GM12878 (cell line): Measurements from ENCODE around the gene OR1J1. TPM values are rescaled to one million over a fixed set of nuclear protein-coding genes. Genes with fewer than 3 reads are reported as not detected.

Experiments
- ATAC-seq: fragments of 200-7000 bp; cut with Tn5 transposase; 3 replicates; pipeline ENCODE4 v1.9.1; 2020; ENCODE audit warnings: mild to moderate bottlenecking, moderate library complexity
- BruUV-seq: library from RNA; stranded (reverse); fragments of 400-500 nt; replicated peaks from 2 replicates; lab custom pipeline; 2021; lab: Mats Ljungman, UMichigan
- CTCF ChIA-PET: fragments of 300-600 bp; sonication (Branson Sonifier 250); formaldehyde crosslinking; extraction: SDS; loops from one replicate; lab custom pipeline; 2021; ENCODE audit warnings: inconsistent platforms; lab: Yijun Ruan, JAX
- POLR2A ChIA-PET: fragments of 350-600 bp; formaldehyde crosslinking; extraction: SDS; loops from one replicate; lab custom pipeline; 2021; ENCODE audit warnings: inconsistent platforms; lab: Charles Lee
- RAD21 ChIA-PET: fragments of 300-600 bp; sonication (Branson Sonifier 250); formaldehyde crosslinking; loops from one replicate; lab custom pipeline; 2023; ENCODE audit warnings: antibody characterized with exemption; ENCODE audit not compliant: unreplicated experiment; lab: Charles Lee
- SMC1A ChIA-PET: fragments of 300-600 bp; sonication (Branson Sonifier 250); formaldehyde crosslinking; loops from one replicate; lab custom pipeline; 2023; ENCODE audit not compliant: unreplicated experiment, uncharacterized antibody; lab: Charles Lee
- DNase-seq: peaks from one replicate; pipeline ENCODE4 v3.0.0-alpha.2; 2011; ENCODE audit warnings: low read depth, low spot score
- FAIRE-seq: peaks from 3 replicates; lab custom pipeline; 2011; peaks lifted over from hg19 to GRCh38; lab: Jason Lieb, UNC
- H2AFZ ChIP-seq: 2 replicates; pipeline ENCODE4 v1.6.0; 2011; ENCODE audit warnings: low read depth, low read length, control low read depth; ENCODE audit not compliant: control insufficient read depth
- H3K27ac ChIP-seq: 2 replicates; pipeline ENCODE4 v1.5.1; 2011; ENCODE audit warnings: control low read depth; ENCODE audit not compliant: control insufficient read depth, insufficient read depth
- H3K27me3 ChIP-seq, 2 experiments: replicated peaks in 1 of 2; 2 replicates each; pipeline versions ENCODE4 v1.6.0 to v1.6.1; 2011; ENCODE audit warnings: low read length in 1 of 2; ENCODE audit not compliant: control insufficient read depth in 2 of 2, insufficient read depth in 2 of 2
- H3K36me3 ChIP-seq, 2 experiments: 2 replicates each; pipeline ENCODE4 v1.5.1; 2011; ENCODE audit warnings: low read length in 1 of 2; ENCODE audit not compliant: control insufficient read depth in 2 of 2, insufficient read depth in 2 of 2
- H3K4me1 ChIP-seq: 2 replicates; pipeline ENCODE4 v1.6.1; 2011; ENCODE audit warnings: mild to moderate bottlenecking, low read length, moderate library complexity, mixed read lengths; ENCODE audit not compliant: control insufficient read depth, insufficient read depth
- H3K4me2 ChIP-seq: 2 replicates; pipeline ENCODE4 v1.6.0; 2011; ENCODE audit warnings: control low read depth; ENCODE audit not compliant: control insufficient read depth, insufficient read depth
- H3K4me3 ChIP-seq: fragments of 200-600 bp; sonication (generic); 2 replicates; pipeline ENCODE4 v1.5.1; 2016
- H3K79me2 ChIP-seq: 2 replicates; pipeline ENCODE4 v1.6.0; 2011; ENCODE audit warnings: low read length; ENCODE audit not compliant: control insufficient read depth, insufficient read depth
- H3K9ac ChIP-seq: 2 replicates; pipeline ENCODE4 v1.8.0; 2011; ENCODE audit warnings: low read length, control low read depth, mixed read lengths; ENCODE audit not compliant: control insufficient read depth, insufficient read depth
- H3K9me3 ChIP-seq: replicated peaks from 3 replicates; pipeline ENCODE4 v1.5.1; 2011; ENCODE audit warnings: mild to moderate bottlenecking, low read length; ENCODE audit not compliant: control insufficient read depth, insufficient read depth
- H4K20me1 ChIP-seq: 2 replicates; pipeline ENCODE4 v1.6.0; 2011; ENCODE audit not compliant: control insufficient read depth, insufficient read depth
- DPF2 ChIP-seq: fragments of 450-650 bp; IDR thresholded peaks from 2 replicates; pipeline ENCODE4 v1.6.1; 2017; ENCODE audit warnings: mild to moderate bottlenecking
- FOXM1 ChIP-seq: IDR thresholded peaks from 2 replicates; pipeline ENCODE4 v1.6.1; 2012; ENCODE audit warnings: low read depth, mild to moderate bottlenecking, inconsistent platforms, low read length, moderate library complexity
- MTA3 ChIP-seq: IDR thresholded peaks from 2 replicates; pipeline ENCODE4 v1.6.1; 2012; ENCODE audit warnings: low read length, inconsistent platforms, borderline replicate concordance
- MXI1 ChIP-seq: fragments of 150-350 bp; IDR thresholded peaks from 2 replicates; pipeline ENCODE4 v1.6.1; 2011; ENCODE audit warnings: low read depth, mild to moderate bottlenecking, inconsistent platforms, low read length, improper control_type of control experiment
- NFIC ChIP-seq: IDR thresholded peaks from 2 replicates; pipeline ENCODE4 v1.6.1; 2012; ENCODE audit warnings: low read depth, mild to moderate bottlenecking, inconsistent platforms, low read length, moderate library complexity
- RAD51 ChIP-seq: fragments of 450-650 bp; IDR thresholded peaks from 2 replicates; pipeline ENCODE4 v1.6.1; 2016; ENCODE audit warnings: moderate library complexity, mild to moderate bottlenecking, inconsistent platforms
- RELA ChIP-seq: fragments of 450-650 bp; IDR thresholded peaks from 2 replicates; pipeline ENCODE4 v1.8.0; 2014; ENCODE audit warnings: borderline replicate concordance; ENCODE audit not compliant: partially characterized antibody
- SMC3 ChIP-seq: IDR thresholded peaks from 2 replicates; pipeline ENCODE4 v1.6.1; 2011; ENCODE audit warnings: low read length, improper control_type of control experiment, borderline replicate concordance
- TARDBP ChIP-seq: IDR thresholded peaks from 2 replicates; pipeline ENCODE4 v1.6.1; 2016; ENCODE audit warnings: borderline replicate concordance
- TBL1XR1 ChIP-seq: IDR thresholded peaks from 2 replicates; pipeline ENCODE4 v1.6.1; 2012; ENCODE audit warnings: low read depth, low read length, improper control_type of control experiment
- TCF12 ChIP-seq: IDR thresholded peaks from 2 replicates; pipeline ENCODE4 v1.6.1; 2011; ENCODE audit warnings: low read depth, mild to moderate bottlenecking, low read length
- TCF7 ChIP-seq: IDR thresholded peaks from 2 replicates; pipeline ENCODE4 v1.6.1; 2014; ENCODE audit warnings: antibody characterized with exemption, borderline replicate concordance
- ZNF274 ChIP-seq: IDR thresholded peaks from one replicate; pipeline ENCODE4 v1.8.0; 2011; ENCODE audit not compliant: insufficient read length, insufficient read depth
- WGBS: methylation state at CpG from one replicate; pipeline ENCODE4 v1.1.6; 2016; ENCODE audit warnings: low lambda C conversion rate; ENCODE audit not compliant: insufficient replicate concordance, insufficient coverage; ENCODE audit errors: missing lambda C conversion rate; 5-methylcytosine and 5-hydroxymethylcytosine counted together
- in situ Hi-C: fragments of 300-500 bp; cut with MboI; formaldehyde crosslinking; loops from 9 replicates; pipeline ENCODE4 v1.14.3; 2018; ENCODE audit warnings: mixed read lengths
- intact Hi-C: fragments of 100-400 bp; cut with micrococcal nuclease; formaldehyde crosslinking; loops from one replicate; pipeline ENCODE4 v1.14.2; 2022; ENCODE audit not compliant: unreplicated experiment
- polyA plus RNA-seq, 11 experiments: library from polyadenylated mRNA; depleted of rRNA in 4 of 11; unstranded in 6 of 11; stranded (reverse) in 5 of 11; fragments of >200 nt; fragmentation: Nextera tagmentation in 4 of 11; fragmentation: Illumina TruSeq in 1 of 11; extraction: Ambion mirVana in 4 of 11; extraction: Trizol in 1 of 11; gene quantifications; 1 replicate in 1 of 11; 2 replicates in 10 of 11; pipeline versions ENCODE4 v1.2.1 to v1.2.3, GENCODE V29; 2011 to 2016; ENCODE audit warnings: inconsistent platforms in 2 of 11, missing spikeins in 2 of 11, low read depth in 1 of 11
- total RNA-seq, 4 experiments: library from RNA; depleted of rRNA in 3 of 4; stranded (reverse); fragments of >200 nt in 3 of 4; fragmentation: Illumina TruSeq in 1 of 4; extraction: Trizol in 1 of 4; gene quantifications; 2 replicates each; pipeline versions ENCODE4 v1.2.1 to v1.2.3, GENCODE V29; 2013 to 2021
- TF ChIP-seq, protein P1 (sequence below): fragments of 450-650 bp; IDR thresholded peaks from 2 replicates; pipeline ENCODE4 v1.6.1; 2017; ENCODE audit warnings: mild to moderate bottlenecking
- TF ChIP-seq, protein P2 (sequence below): IDR thresholded peaks from 2 replicates; pipeline ENCODE4 v1.6.1; 2011; ENCODE audit warnings: low read depth, low read length, improper control_type of control experiment, borderline replicate concordance

The OR1J1 gene
- total and polyA plus RNA-seq, 10 of the 15 experiments (the other 5 are each of a cell fraction or from before 2014, with no cell fraction given): 0.07 TPM; not detected in 9

DNA sequence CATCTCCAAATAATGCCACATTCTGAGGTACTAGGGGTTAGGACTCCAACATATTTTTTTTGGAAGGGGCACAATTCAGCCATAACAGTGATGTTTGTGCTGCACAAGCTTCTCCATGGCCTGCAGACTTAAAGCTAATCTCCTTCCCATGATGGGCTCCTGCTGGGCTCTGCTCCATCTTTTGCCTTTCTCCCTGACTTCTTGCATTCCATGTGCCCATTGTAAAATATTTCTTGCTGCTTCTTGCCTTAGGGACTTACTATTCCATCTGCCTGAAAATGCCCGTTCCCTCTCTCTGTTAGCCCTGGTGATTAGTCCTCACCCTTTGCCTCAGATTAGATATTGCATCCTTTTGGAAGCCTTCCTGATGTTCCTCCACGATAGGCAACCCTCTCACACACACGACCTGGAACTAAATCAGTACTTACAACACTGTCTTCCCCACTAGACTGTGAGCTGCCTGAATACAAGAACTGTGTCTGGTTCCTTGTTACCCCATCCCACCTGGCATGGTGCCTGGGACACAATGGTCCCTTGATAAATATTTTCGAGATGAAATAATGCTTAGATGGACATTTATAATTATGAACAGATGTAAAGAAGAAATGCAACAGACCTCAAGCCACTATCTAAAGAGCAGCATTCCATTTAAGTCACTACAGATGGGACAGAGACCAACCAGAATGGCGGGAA, 33.5 kb downstream of the OR1J1 start (continued):
- TF ChIP-seq, protein P1, sequence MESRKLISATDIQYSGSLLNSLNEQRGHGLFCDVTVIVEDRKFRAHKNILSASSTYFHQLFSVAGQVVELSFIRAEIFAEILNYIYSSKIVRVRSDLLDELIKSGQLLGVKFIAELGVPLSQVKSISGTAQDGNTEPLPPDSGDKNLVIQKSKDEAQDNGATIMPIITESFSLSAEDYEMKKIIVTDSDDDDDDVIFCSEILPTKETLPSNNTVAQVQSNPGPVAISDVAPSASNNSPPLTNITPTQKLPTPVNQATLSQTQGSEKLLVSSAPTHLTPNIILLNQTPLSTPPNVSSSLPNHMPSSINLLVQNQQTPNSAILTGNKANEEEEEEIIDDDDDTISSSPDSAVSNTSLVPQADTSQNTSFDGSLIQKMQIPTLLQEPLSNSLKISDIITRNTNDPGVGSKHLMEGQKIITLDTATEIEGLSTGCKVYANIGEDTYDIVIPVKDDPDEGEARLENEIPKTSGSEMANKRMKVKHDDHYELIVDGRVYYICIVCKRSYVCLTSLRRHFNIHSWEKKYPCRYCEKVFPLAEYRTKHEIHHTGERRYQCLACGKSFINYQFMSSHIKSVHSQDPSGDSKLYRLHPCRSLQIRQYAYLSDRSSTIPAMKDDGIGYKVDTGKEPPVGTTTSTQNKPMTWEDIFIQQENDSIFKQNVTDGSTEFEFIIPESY: no peak
- TF ChIP-seq TCF7 (no peak), DPF2 (no peak), MXI1 (no peak)
- TF ChIP-seq, protein P2, sequence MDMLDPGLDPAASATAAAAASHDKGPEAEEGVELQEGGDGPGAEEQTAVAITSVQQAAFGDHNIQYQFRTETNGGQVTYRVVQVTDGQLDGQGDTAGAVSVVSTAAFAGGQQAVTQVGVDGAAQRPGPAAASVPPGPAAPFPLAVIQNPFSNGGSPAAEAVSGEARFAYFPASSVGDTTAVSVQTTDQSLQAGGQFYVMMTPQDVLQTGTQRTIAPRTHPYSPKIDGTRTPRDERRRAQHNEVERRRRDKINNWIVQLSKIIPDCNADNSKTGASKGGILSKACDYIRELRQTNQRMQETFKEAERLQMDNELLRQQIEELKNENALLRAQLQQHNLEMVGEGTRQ: no peak

DNA sequence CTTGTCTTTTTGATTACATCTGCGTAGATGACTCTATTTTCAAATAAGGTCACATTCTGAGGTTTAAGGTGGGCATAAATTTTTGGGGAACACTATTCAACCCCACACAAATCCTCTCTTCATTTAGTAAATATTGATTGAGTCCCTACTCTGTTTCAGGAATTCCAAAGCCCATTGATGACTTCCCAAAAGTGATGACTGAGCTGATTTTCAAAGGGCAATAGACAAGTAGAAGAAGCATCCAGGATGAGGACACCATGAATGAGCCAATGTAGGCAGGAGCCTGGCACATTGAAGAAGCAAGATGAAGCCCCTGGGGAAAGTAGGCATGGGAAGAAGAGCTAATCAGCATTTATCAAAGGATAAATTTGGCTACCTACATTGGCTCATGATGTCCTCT, 35.2 kb downstream of the OR1J1 start:
- CTCF ChIA-PET: no interaction called here
- SMC1A ChIA-PET: no interaction called here
- no peaks in the 10 kb centered on the region for H4K20me1 ChIP-seq
- ATAC-seq: no peak
- no peaks in the 10 kb centered on the region for H3K79me2 ChIP-seq
- 18% methylated on average over 1 of the region's 1 CpG for WGBS
- intact Hi-C loops: no loop called here
- no peak for DNase-seq
- POLR2A ChIA-PET: no interaction called here
- H3K9me3 ChIP-seq: no peaks in the 10 kb centered on the region
- no peak for FAIRE-seq
- no peaks in the 10 kb centered on the region for H3K4me1 ChIP-seq
- peaks cover 0 to 2% of the 10 kb centered on the region in 2 experiments; a peak in 2 of 4 replicates for H3K27me3 ChIP-seq
- H3K9ac ChIP-seq: no peak overlapping the region
- RAD21 ChIA-PET: no interaction called here
- H3K36me3 ChIP-seq: no peaks in the 10 kb centered on the region
- no peak overlapping the region for H3K4me3 ChIP-seq
- BruUV-seq: no TSS peak
- H3K27ac ChIP-seq: no peak overlapping the region
- no peak overlapping the region for H2AFZ ChIP-seq
- in situ Hi-C loops: no loop called here
- TF ChIP-seq DPF2 (no peak), RELA (no peak), NFIC (no peak), ZNF274 (no peak), MTA3 (no peak), TCF12 (no peak), FOXM1 (no peak), TARDBP (no peak), TBL1XR1 (no peak), RAD51 (no peak), SMC3 (no peak)
- no peak overlapping the region for H3K4me2 ChIP-seq
